GM18526 (cell line): ENCODE data around the gene NAXE.

Experiments
- POLR2A ChIP-seq: IDR thresholded peaks from 3 replicates; pipeline ENCODE4 v1.6.1; 2011; ENCODE audit not compliant: insufficient read length; ENCODE audit errors: extremely low read depth

NAXE gene

DNA sequence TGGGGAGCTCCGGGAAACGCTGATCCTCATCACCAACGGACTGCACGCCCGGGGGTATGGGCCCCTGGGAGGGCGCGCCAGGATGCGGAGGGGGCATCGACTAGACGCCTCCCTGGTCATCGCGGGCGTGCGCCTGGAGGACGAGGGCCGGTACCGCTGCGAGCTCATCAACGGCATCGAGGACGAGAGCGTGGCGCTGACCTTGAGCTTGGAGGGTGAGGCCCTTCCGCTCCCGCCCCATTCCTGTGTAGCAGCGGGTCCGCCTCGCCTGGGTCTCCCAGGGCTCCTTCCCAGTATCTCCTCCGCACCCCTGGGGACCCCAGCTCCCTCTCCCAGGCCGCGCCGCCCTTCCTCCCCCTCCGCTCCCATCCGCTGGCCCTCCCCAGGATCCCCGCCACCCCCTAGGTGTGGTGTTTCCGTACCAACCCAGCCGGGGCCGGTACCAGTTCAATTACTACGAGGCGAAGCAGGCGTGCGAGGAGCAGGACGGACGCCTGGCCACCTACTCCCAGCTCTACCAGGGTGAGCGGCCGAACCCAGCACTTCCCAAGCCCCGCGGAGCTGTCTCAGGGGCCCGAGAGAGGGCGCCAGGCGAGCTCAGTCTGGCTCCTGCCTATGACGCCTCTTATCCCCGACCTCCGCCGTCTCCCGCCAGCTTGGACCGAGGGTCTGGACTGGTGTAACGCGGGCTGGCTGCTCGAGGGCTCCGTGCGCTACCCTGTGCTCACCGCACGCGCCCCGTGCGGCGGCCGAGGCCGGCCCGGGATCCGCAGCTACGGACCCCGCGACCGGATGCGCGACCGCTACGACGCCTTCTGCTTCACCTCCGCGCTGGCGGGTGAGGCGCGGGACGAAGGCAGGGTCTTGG lies 32.6 kb downstream of the NAXE start:
- no peak for TF ChIP-seq POLR2A

DNA sequence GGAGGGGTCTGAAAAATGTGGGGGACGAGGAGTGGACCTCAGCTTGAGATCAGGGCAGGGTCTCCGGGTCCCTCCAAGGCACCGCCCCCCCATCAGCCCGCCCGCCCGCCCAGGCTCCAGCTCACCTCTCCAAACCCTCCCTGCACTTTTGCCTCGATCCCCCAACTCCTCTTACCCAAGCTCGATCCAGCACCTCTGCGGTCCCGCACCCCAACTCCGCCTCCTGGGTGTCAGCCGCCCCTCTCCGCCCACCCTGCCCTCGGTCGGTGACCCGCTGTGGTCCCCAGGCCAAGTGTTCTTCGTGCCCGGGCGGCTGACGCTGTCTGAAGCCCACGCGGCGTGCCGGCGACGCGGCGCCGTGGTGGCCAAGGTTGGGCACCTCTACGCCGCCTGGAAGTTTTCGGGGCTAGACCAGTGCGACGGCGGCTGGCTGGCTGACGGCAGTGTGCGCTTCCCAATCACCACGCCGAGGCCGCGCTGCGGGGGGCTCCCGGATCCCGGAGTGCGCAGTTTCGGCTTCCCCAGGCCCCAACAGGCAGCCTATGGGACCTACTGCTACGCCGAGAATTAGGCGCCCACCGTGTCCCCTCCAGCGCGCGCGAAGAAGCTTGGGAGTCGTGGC lies 33.3 kb downstream of the NAXE start:
- no peak for TF ChIP-seq POLR2A

DNA sequence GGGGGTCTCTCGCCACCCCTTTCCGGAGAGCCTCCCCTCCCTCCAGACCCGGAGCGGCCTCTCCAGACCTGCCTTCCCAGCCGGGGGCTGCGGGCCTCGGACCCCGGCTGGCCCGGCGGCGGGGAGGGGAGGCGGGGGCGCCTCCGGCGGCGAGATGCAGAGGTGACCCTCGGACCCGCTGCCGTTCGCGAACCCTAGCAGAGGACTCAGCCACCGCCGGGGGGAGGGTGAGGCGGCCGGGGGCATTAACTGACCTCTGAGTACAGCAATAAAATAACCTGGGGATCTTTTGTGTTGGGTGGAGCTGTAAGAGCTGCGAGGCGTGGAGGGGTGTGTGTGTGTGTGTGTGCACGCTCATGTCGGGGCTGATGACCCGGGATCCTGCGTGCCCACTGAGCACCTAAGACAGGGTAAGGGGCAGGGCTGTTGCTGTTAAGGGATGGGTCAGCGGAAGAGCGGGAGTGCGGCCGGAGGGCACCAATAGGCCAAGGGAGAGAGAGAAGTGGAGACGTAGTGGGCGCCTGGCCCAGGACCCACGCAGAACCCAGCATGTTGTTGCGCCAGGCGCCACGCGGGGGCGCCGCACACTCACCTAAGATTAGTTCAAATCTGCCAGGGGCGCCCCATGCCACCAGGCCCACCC lies 34.0 kb downstream of the NAXE start:
- TF ChIP-seq POLR2A = no peak

DNA sequence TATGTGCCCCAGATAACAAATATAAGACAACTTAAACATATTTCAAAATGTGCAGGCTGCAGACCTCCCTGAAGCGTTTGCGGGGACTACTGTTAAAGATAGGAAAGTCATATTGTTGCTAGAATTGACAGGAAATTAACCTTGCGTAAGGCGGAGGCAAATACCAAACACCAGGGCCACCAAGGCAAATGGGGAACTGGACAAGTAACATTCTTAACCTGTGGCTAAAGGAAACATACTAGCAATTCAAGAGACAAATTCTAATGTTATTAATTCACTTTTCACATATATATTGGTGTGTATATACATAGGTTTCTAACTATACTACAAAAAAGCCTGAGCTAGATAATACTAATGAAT lies 34.5 kb downstream of the NAXE start:
- no peak for TF ChIP-seq POLR2A

DNA sequence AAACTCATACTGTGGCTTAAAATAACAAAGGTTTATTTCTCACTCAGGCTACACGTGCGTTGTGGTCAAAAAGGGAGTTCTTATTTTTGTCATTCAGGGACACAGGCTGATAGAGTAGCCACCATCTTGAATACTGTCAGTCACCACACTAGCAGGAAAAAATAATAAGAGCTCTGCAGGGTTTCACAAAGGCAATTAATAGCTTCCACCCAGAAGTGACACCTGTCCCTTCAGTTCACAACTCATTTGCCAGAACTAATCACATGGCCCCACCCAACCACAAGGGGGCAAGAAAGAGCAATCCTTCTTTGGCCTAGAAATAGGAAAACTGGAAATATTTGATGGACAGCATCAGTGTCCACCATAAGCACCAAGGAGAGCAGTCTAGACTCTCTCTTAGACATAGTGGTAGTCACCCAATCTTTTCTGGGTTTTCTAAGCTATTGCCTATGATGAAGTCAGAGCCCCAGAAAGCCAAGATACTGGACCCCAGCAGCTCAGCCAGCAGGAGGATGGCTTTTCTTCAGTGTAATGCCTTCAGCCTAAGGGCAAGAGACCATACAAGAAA lies 35.8 kb downstream of the NAXE start:
- TF ChIP-seq POLR2A = no peak

DNA sequence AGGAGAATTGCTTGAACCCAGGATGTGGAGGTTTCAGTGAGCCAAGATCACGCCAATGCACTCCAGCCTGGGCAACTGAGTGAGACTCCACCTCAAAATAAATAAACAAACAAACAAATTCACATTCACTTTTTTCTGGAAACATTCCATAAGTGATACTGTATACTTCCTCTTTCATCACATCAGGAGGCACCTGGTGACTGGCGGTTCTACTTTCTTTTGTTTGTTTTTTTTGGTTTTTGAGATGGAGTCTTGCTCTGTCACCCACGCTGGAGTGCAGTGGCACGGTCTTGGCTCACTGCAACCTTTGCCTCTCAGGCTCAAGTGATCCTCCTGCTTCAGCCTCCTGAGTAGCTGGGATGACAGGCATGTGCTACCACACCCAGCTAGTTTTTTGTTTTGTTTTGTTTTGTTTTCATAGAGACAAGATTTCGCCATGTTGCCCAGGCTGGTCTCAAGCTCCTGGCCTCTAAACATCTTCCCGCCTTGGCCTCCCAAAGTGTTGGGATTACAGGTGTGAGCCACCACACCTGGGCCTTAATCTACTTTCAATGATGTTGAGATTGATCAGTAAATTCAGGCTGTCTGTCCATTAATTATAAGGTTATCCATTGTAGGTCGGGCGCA lies 38.4 kb downstream of the NAXE start:
- TF ChIP-seq POLR2A = no peak

DNA sequence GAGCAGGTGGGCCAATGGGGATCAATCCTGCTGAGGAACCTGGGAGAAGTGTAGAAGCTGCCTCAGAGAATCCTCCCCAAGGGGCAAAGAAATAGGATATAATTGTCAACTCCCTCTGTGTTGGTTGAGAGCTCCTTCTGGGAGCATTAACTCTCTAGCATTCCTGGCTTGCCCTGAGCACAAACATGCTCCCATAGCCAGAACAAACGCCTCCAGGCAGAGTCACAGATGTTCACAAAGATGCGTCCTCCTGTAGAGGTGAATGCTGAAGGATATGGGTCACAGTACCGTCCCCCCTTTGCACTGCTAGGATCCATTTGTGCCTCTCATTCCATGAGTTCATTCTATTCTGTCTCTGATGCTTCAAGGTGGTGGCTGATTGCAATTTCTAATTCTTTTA lies 40.8 kb downstream of the NAXE start:
- TF ChIP-seq POLR2A = no peak

DNA sequence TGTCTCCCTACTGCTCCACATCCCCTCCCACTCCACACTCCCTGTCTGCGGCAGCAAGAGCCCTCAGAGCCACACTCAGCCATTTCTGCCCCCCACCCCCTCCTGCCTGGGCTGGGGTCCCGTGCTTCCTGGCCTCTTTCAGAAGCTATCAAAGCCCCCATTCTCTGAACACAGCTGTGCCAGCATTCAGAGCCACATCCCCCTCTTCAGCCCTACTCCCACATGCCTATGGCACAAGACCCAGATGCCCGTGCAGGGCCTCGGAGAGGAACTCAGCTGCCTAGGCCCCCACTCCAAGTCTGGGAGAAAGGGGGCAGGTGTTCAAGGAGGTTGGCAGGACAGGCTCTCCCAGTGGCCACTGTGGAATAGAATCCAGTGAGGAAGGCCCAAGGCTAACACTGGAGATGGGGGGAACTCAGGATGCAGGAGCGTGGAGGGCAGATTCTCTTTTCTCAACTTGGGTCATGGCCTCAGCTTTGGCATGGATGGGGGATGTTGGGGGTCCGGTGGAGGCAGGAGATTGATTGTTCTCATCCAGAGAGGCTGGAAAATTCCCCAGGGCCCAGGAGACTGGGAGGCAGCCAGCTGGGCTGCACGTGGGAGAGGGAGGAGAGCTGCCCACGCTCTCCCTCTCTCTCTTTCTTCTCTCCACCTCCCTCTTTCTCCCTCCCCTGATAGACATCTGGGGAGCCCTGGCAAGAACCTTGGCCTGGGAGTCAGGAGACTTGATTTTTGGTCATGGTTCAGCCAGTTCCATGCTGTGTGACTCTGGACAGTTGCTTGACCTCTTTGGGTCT lies 46.8 kb downstream of the NAXE start:
- TF ChIP-seq POLR2A = no peak

DNA sequence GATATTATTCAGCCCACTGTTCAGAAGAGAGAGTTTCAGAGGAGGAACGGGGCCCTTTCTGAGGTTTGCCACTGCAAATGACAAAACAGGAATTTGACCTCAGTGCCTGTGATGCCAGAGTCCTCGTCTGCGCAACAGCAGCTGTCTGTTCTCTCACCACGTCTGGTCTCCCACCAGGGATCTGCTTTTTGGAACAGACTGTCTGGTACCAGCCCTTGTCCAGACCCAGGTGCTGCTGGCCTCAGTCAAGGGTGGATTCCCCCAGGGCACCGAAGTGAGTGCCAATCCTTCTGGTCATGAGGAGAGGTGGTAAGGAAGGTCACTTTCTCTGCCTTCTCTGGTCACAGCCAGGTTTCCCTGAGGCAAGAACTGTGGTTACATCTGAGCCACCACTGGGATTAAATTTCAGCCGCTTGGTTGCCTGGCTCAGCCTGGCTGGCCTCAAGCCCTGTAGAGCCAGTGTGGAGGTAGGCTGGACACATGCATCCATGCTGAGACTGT lies 48.1 kb downstream of the NAXE start:
- TF ChIP-seq POLR2A = no peak

DNA sequence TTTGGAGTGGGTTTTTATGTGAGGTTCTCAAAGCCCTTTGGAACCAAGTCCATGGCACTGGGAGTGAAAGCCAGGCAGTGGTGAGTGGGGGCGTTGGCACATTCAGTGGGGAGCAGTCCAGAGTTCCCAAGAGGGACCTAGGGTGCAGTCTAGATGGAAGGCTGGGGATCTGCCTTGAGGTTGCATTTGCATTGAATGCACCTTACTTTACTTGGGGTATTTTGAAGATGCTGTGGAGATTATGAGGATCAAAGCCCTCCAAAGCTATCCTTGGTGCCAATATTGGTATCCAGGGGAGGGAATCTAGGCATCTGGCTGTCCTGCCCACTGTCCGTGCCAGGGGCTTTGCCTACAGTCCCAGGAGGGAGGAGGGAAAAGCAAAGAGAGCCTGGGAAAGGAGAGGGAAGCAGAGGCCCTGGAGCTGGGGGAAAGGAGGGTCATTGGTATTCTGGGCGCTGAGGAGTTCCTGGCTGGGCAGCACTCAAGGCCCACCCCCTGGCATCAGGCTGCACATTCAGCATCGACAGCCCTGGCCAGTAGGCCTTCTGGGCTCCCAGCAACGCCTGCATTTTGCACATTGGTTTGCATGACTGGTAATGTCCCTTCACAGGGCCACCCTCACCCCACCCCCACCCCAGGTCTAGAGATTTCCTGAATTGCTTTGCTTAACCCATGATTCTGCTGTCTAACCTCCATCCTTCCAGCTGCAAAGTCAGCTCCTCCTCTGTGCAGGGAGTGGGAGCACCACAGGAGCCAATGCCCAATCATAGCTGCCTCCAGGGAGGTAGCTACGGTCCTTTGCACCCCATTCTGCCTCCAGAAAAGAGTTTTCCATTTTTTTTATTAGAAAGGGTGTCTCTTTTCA lies 49.5 kb downstream of the NAXE start:
- no peak for TF ChIP-seq POLR2A

DNA sequence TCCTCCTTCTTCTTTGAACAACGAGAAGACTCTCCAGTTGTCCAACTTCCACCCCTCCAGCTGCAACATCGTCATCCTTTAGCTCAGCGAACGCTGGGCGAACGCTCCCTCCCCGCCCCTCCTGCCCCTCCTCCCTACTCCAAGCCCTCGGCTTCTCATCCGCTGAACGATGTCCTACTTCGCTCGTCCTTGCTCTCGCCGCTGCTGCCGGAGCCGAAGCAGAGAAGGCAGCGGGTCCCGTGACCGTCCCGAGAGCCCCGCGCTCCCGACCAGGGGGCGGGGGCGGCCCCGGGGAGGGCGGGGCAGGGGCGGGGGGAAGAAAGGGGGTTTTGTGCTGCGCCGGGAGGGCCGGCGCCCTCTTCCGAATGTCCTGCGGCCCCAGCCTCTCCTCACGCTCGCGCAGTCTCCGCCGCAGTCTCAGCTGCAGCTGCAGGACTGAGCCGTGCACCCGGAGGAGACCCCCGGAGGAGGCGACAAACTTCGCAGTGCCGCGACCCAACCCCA lies 50.2 kb downstream of the NAXE start, which contains the start of gene BCAN:
BCAN (plus strand) TSS at position 357 of the 504 bp plus-strand sequence. CDS start 3,938 bp downstream, outside the sequence.
- no peak for TF ChIP-seq POLR2A

DNA sequence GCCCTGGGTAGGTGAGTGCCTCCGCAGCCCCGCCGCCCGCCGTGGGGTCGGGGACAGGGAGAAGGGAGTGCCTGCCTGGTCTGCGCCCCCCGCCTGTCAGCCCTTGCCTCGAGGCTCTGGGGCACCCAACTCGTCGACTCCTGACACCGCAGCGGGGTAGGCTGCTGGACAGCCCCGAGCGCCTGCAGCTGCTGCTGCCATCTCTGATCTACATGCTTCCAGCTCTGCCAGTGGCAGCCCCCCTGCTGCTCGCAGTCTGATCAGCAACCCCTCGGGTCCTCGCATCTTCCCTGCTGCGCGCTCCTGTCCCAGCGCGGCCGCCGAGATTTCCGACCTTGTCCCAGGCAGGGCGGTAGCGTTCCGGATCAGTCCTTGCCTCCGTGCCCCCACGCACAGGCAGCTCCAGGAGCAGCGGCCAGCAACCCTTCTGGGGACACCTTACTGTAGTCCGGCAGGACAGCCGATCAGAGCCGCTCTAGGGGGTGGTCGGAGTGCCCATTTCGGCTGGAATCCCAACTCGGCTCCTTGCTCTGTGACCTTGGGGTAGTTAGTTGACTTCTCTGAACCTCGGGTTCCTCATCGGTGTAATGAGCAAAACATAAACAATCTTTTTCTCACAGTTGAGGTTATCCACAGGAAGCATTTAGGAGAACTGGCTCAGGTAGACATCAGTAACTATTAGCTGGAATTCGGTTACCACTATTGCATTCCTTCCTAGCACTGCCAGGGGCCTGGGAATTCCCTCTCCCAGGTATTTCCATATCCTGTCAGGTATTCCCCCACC lies 50.9 kb downstream of the NAXE start:
- TF ChIP-seq POLR2A = no peak
